HL-60 (cell line): ENCODE data around the gene AVPR2.

ENCODE experiments used
- DNase-seq, 2 experiments: peaks; one replicate each; pipeline ENCODE4 v3.0.0-alpha.2; 2010 to 2020; ENCODE audit warnings: low read depth in 1 of 2, low spot score in 1 of 2
- H3K27ac ChIP-seq: fragments of 250-450 bp; sonication (Bioruptor Pico); replicated peaks from 2 replicates; pipeline ENCODE4 v1.5.1; 2020; ENCODE audit warnings: mild to moderate bottlenecking, moderate library complexity
- H3K27me3 ChIP-seq: fragments of 250-450 bp; sonication (Bioruptor Pico); 2 replicates; pipeline ENCODE4 v1.5.1; 2021; ENCODE audit warnings: mild to moderate bottlenecking, moderate library complexity; ENCODE audit not compliant: insufficient read depth, poor library complexity, severe bottlenecking
- H3K4me3 ChIP-seq: replicated peaks from 2 replicates; pipeline ENCODE4 v1.5.1; 2011; ENCODE audit warnings: mild to moderate bottlenecking, control low read depth, low read length; ENCODE audit not compliant: insufficient read depth
- GABPA ChIP-seq: IDR thresholded peaks from 2 replicates; pipeline ENCODE4 v1.6.1; 2012; ENCODE audit warnings: low read depth
- POLR2AphosphoS5 ChIP-seq: IDR thresholded peaks from 2 replicates; pipeline ENCODE4 v1.6.1; 2012; ENCODE audit warnings: low read depth
- SPI1 ChIP-seq: IDR thresholded peaks from 2 replicates; pipeline ENCODE4 v1.6.1; 2012; ENCODE audit warnings: low read depth, mild to moderate bottlenecking, borderline replicate concordance
- TF ChIP-seq, protein P1 (sequence below): IDR thresholded peaks from 2 replicates; pipeline ENCODE4 v1.6.1; 2012; ENCODE audit warnings: low read depth; ENCODE audit not compliant: insufficient replicate concordance
- TF ChIP-seq, protein P2 (sequence below): IDR thresholded peaks from one replicate; pipeline ENCODE4 v1.5.1; 2011; ENCODE audit warnings: low read length, control low read depth, inconsistent platforms; ENCODE audit not compliant: insufficient read depth

Gene AVPR2

DNA sequence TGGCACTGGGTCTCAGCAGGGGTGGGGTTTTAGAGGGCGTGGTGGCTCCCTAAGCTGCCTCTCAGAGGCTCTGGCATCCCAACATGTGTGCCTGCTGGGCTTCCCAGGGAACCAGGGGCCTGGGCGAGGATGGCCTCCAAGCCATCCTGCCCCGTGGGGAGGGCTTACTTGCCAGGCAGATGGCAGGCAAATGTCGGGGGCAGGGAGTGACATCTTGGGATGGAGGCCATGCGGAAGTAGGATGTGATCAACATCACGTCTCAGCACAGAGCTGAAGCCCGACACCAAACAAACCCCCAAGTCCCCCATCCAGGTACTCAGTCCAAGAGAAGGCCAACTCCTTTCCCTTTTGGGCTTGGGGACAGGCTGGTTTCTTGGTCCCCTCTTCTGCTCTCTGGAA is 23.2 kb upstream of the AVPR2 start:
- Histone ChIP-seq H3K4me3 (no peak overlapping the region), H3K27ac (no peak overlapping the region), H3K27me3 (peaks cover 12% of the 10 kb centered on the region)
- TF ChIP-seq, protein P1, sequence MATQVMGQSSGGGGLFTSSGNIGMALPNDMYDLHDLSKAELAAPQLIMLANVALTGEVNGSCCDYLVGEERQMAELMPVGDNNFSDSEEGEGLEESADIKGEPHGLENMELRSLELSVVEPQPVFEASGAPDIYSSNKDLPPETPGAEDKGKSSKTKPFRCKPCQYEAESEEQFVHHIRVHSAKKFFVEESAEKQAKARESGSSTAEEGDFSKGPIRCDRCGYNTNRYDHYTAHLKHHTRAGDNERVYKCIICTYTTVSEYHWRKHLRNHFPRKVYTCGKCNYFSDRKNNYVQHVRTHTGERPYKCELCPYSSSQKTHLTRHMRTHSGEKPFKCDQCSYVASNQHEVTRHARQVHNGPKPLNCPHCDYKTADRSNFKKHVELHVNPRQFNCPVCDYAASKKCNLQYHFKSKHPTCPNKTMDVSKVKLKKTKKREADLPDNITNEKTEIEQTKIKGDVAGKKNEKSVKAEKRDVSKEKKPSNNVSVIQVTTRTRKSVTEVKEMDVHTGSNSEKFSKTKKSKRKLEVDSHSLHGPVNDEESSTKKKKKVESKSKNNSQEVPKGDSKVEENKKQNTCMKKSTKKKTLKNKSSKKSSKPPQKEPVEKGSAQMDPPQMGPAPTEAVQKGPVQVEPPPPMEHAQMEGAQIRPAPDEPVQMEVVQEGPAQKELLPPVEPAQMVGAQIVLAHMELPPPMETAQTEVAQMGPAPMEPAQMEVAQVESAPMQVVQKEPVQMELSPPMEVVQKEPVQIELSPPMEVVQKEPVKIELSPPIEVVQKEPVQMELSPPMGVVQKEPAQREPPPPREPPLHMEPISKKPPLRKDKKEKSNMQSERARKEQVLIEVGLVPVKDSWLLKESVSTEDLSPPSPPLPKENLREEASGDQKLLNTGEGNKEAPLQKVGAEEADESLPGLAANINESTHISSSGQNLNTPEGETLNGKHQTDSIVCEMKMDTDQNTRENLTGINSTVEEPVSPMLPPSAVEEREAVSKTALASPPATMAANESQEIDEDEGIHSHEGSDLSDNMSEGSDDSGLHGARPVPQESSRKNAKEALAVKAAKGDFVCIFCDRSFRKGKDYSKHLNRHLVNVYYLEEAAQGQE = no peak
- TF ChIP-seq POLR2AphosphoS5 (no peak), SPI1 (no peak), GABPA (no peak)
- TF ChIP-seq, protein P2, sequence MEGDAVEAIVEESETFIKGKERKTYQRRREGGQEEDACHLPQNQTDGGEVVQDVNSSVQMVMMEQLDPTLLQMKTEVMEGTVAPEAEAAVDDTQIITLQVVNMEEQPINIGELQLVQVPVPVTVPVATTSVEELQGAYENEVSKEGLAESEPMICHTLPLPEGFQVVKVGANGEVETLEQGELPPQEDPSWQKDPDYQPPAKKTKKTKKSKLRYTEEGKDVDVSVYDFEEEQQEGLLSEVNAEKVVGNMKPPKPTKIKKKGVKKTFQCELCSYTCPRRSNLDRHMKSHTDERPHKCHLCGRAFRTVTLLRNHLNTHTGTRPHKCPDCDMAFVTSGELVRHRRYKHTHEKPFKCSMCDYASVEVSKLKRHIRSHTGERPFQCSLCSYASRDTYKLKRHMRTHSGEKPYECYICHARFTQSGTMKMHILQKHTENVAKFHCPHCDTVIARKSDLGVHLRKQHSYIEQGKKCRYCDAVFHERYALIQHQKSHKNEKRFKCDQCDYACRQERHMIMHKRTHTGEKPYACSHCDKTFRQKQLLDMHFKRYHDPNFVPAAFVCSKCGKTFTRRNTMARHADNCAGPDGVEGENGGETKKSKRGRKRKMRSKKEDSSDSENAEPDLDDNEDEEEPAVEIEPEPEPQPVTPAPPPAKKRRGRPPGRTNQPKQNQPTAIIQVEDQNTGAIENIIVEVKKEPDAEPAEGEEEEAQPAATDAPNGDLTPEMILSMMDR = no peak
- no peak for DNase-seq

DNA sequence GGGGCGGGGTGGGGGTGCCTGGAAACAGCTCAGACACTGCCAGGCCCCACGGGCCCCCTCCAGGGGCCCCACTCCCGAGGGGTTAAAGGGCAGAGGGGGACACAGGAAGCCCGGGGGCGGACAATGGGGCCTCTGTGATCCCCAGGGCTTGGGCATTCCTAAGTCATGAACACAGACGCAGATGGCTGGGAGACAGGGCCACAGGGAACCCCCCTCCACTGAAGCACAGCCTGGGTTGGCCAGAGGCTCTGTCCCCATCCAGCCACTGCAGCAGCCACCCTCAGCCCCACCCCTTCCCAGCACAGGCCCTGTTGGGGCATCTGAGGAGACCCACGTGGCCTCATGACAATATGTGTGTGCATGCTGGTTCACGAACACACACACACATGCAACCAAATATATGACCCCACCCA is 22.4 kb upstream of the AVPR2 start:
- peaks cover 16% of the 10 kb centered on the region for H3K27me3 ChIP-seq
- DNase-seq = no peak
- H3K27ac ChIP-seq = no peak overlapping the region
- H3K4me3 ChIP-seq = no peak overlapping the region
- TF ChIP-seq, protein P2 = no peak
- no peak for TF ChIP-seq GABPA
- TF ChIP-seq POLR2AphosphoS5 = no peak
- no peak for TF ChIP-seq SPI1

DNA sequence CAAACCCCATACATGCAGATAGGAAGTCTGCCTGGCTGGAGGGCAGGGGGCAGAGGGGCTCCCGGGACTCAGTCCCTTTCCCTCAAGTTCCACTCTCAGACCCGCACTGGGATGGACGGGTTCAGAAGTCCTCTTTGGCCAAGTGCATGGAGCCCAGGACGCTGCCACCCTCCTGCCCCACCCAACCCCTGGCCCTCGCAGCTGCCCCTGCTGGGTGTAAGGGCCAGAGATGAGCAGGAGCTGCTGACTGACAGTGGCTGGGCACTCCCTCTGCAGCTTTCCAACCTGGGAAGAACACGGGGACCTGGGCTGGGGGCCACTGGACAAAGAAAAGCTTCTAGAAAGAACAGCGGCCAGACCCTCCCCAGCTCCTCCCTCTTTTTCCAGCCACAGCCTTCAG is 21.9 kb upstream of the AVPR2 start:
- Histone ChIP-seq H3K27ac (no peak overlapping the region), H3K27me3 (peaks cover 17% of the 10 kb centered on the region), H3K4me3 (no peak overlapping the region)
- DNase-seq = no peak
- TF ChIP-seq, protein P2 = no peak
- TF ChIP-seq GABPA (no peak), SPI1 (no peak), POLR2AphosphoS5 (no peak)
- TF ChIP-seq, protein P1 = no peak

DNA sequence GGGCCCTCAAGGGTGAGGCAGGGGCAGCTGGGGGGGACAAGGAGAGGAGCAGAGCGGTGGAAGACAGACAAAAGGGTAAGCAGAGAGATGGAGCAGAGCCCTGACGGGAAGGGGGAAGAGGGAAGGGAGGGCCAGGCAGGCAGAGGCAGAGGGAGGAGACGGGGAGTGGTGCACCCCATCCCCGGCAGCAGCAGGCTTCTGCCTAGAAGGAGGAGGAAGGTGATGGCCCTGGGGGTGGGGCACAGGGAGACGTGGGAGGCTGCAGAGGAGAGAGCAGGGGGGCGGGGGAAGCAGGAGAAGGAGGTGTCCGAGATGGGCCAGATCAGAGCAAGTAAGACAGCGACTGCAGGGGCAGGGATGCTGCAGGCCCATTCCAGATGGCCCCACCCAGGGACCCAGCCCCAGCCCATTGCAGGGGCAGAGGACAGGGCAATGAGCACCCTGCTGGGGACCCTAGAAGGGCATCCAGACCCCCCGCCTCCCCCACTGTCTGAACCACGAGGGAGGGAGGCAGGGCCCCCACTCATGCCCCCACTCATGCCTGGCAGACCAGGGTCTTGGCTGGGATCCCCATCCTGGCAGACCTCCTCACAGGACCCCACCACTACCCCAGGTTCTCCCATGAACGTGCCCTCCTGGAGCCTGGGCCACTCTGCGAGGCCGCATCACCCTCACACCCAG is 21.2 kb upstream of the AVPR2 start:
- H3K27me3 ChIP-seq = peaks cover 18% of the 10 kb centered on the region
- DNase-seq = no peak
- H3K27ac ChIP-seq = no peak overlapping the region
- no peak overlapping the region for H3K4me3 ChIP-seq
- TF ChIP-seq SPI1 = no peak
- TF ChIP-seq, protein P2 = no peak
- TF ChIP-seq, protein P1 = no peak
- TF ChIP-seq POLR2AphosphoS5 = no peak
- no peak for TF ChIP-seq GABPA
